HCT116 (cell line): Measurements from ENCODE around the gene RELB. TPM values are rescaled to one million over a fixed set of nuclear protein-coding genes. Genes with fewer than 3 reads are reported as not detected.

Experiments
- ATAC-seq: fragments of 200-7000 bp; cut with Tn5 transposase; 2 replicates; pipeline ENCODE4 v1.9.1; 2020; ENCODE audit warnings: mild to moderate bottlenecking, moderate library complexity
- BruUV-seq: library from RNA; stranded (reverse); fragments of 400-500 nt; replicated peaks from 2 replicates; lab custom pipeline; 2021; lab: Mats Ljungman, UMichigan
- CTCF ChIA-PET: fragments of 300-600 bp; sonication (Branson Sonifier 250); formaldehyde crosslinking; loops from one replicate; lab custom pipeline; 2021; ENCODE audit warnings: antibody characterized with exemption; lab: Charles Lee
- POLR2A ChIA-PET: fragments of 300-600, 350-600 bp; sonication (Branson Sonifier 250); formaldehyde crosslinking; loops from one replicate; lab custom pipeline; 2021; ENCODE audit warnings: antibody characterized with exemption; lab: Charles Lee
- RAD21 ChIA-PET, 2 experiments: fragments of 300-600 bp; sonication (Branson Sonifier 250); formaldehyde crosslinking; loops; one replicate each; lab custom pipeline; 2023; ENCODE audit warnings: low total read pairs in 2 of 2; ENCODE audit not compliant: uncharacterized antibody in 2 of 2, unreplicated experiment in 2 of 2, low non-redundant PET in 1 of 2; lab: Charles Lee
- DNase-seq: peaks from one replicate; pipeline ENCODE4 v3.0.0-alpha.2; 2010; ENCODE audit warnings: low read depth, low spot score
- H2AFZ ChIP-seq: fragments of 200-600 bp; shearing (Covaris generic), sonication (generic); 2 replicates; pipeline ENCODE4 v1.6.1; 2017; ENCODE audit warnings: low read depth, mixed run types, mixed read lengths, antibody characterized with exemption, low read length; ENCODE audit not compliant: poor library complexity, severe bottlenecking
- H3K27ac ChIP-seq: 2 replicates; pipeline ENCODE4 v1.5.1; 2012; ENCODE audit warnings: low read depth, low read length
- H3K27me3 ChIP-seq: fragments of 200-600 bp; sonication (generic); 2 replicates; pipeline ENCODE4 v1.6.1; 2016; ENCODE audit warnings: mixed run types, low read length, mixed read lengths; ENCODE audit not compliant: insufficient read depth
- H3K36me3 ChIP-seq, 2 experiments: fragments of 200-500 bp in 1 of 2; fragments of 200-600 bp in 1 of 2; sonication (Bioruptor generic) in 1 of 2; sonication (generic) in 1 of 2; 2 replicates each; pipeline versions ENCODE4 v1.5.1 to v1.6.1; 2014 to 2016; ENCODE audit warnings: low read length in 2 of 2, inconsistent platforms in 1 of 2, mixed read lengths in 1 of 2, mixed run types in 1 of 2; ENCODE audit not compliant: insufficient read depth in 2 of 2, control insufficient read depth in 1 of 2
- H3K4me1 ChIP-seq, 2 experiments: fragments of 200-600 bp in 1 of 2; sonication (generic) in 1 of 2; 2 replicates each; pipeline versions ENCODE4 v1.5.1 to v1.6.1; 2012 to 2017; ENCODE audit warnings: low read length in 2 of 2, inconsistent platforms in 1 of 2, mild to moderate bottlenecking in 1 of 2, mixed read lengths in 1 of 2, mixed run types in 1 of 2, moderate library complexity in 1 of 2; ENCODE audit not compliant: insufficient read depth in 2 of 2, control insufficient read depth in 1 of 2
- H3K4me2 ChIP-seq: fragments of 200-600 bp; sonication (generic); 2 replicates; pipeline ENCODE4 v1.6.1; 2017; ENCODE audit warnings: mixed run types, low read length, mixed read lengths
- H3K4me3 ChIP-seq, 2 experiments: fragments of 200-600 bp in 1 of 2; sonication (generic) in 1 of 2; replicated peaks in 1 of 2; 2 replicates each; pipeline ENCODE4 v1.5.1; 2011 to 2016; ENCODE audit warnings: low read length in 2 of 2, control low read depth in 1 of 2, low read depth in 1 of 2, mild to moderate bottlenecking in 1 of 2, mixed read lengths in 1 of 2, mixed run types in 1 of 2
- H3K79me2 ChIP-seq: fragments of 200-600 bp; sonication (generic); 2 replicates; pipeline ENCODE4 v1.6.1; 2017; ENCODE audit warnings: mild to moderate bottlenecking, mixed run types, low read length, moderate library complexity, mixed read lengths; ENCODE audit not compliant: insufficient read depth
- H3K9ac ChIP-seq: fragments of 200-600 bp; sonication (generic); 2 replicates; pipeline ENCODE4 v1.6.1; 2016; ENCODE audit warnings: low read length, mixed read lengths
- H3K9me2 ChIP-seq: fragments of 200-600 bp; sonication (generic), shearing (Covaris generic); 2 replicates; pipeline ENCODE4 v1.6.1; 2017; ENCODE audit warnings: mixed run types, mild to moderate bottlenecking, moderate library complexity; ENCODE audit not compliant: insufficient read depth
- H3K9me3 ChIP-seq, 2 experiments: fragments of 200-500 bp in 1 of 2; fragments of 200-600 bp in 1 of 2; sonication (Bioruptor generic) in 1 of 2; sonication (generic) in 1 of 2; 2 replicates each; pipeline ENCODE4 v1.6.1; 2014 to 2017; ENCODE audit warnings: low read length in 2 of 2, mixed read lengths in 2 of 2, inconsistent platforms in 1 of 2, low read depth in 1 of 2, mild to moderate bottlenecking in 1 of 2, mixed run types in 1 of 2, moderate library complexity in 1 of 2; ENCODE audit not compliant: control insufficient read depth in 1 of 2, insufficient read depth in 1 of 2
- H4K20me1 ChIP-seq: fragments of 200-600 bp; sonication (generic), shearing (Covaris generic); 2 replicates; pipeline ENCODE4 v1.6.1; 2017; ENCODE audit warnings: mixed run types, mild to moderate bottlenecking, moderate library complexity; ENCODE audit not compliant: insufficient read depth
- POLR2A ChIP-seq: IDR thresholded peaks from 2 replicates; pipeline ENCODE4 v1.7.0; 2011; ENCODE audit warnings: borderline replicate concordance; ENCODE audit not compliant: insufficient read depth, insufficient read length; ENCODE audit errors: extremely low read depth
- POLR2AphosphoS5 ChIP-seq: IDR thresholded peaks from 2 replicates; pipeline ENCODE4 v1.6.1; 2011; ENCODE audit warnings: mild to moderate bottlenecking, low read depth, low read length, moderate library complexity
- RAD21 ChIP-seq: IDR thresholded peaks from 2 replicates; pipeline ENCODE4 v1.6.1; 2012; ENCODE audit warnings: low read depth, mild to moderate bottlenecking
- SIN3A ChIP-seq: IDR thresholded peaks from 2 replicates; pipeline ENCODE4 v1.6.1; 2012; ENCODE audit warnings: low read depth
- SP1 ChIP-seq: IDR thresholded peaks from 2 replicates; pipeline ENCODE4 v1.6.1; 2012; ENCODE audit warnings: low read depth
- TCF7L2 ChIP-seq: IDR thresholded peaks from 2 replicates; pipeline ENCODE4 v1.7.0; 2011; ENCODE audit warnings: borderline replicate concordance, inconsistent platforms; ENCODE audit not compliant: insufficient read depth, insufficient read length; ENCODE audit errors: extremely low read depth
- YY1 ChIP-seq: IDR thresholded peaks from 2 replicates; pipeline ENCODE4 v1.6.1; 2011; ENCODE audit warnings: low read length, low read depth, moderate library complexity, mild to moderate bottlenecking; ENCODE audit not compliant: insufficient replicate concordance; ENCODE audit errors: extremely low read depth
- intact Hi-C: fragments of 100-400 bp; cut with micrococcal nuclease; formaldehyde crosslinking; loops from 2 replicates; pipeline ENCODE4 v1.10.0; 2022
- total RNA-seq: library from RNA; stranded (reverse); gene quantifications from one replicate; pipeline ENCODE4 v1.2.1, GENCODE V29; 2021; ENCODE audit not compliant: unreplicated experiment
- TF ChIP-seq, protein P1 (sequence below), 3 experiments: fragments of 200-600 bp in 1 of 3; sonication (generic) in 1 of 3; IDR thresholded peaks in 2 of 3; conservative IDR thresholded peaks in 1 of 3; 2 replicates each; pipeline ENCODE4 v1.5.1; 2012 to 2017; ENCODE audit warnings: low read depth in 2 of 3, low read length in 2 of 3, antibody characterized with exemption in 1 of 3, borderline replicate concordance in 1 of 3, control low read depth in 1 of 3, mild to moderate bottlenecking in 1 of 3, mixed read lengths in 1 of 3, mixed run types in 1 of 3, moderate library complexity in 1 of 3; ENCODE audit not compliant: insufficient read depth in 1 of 3

RELB gene
- total RNA-seq, 1 experiment from 2014 or later, result 12.9 TPM

DNA sequence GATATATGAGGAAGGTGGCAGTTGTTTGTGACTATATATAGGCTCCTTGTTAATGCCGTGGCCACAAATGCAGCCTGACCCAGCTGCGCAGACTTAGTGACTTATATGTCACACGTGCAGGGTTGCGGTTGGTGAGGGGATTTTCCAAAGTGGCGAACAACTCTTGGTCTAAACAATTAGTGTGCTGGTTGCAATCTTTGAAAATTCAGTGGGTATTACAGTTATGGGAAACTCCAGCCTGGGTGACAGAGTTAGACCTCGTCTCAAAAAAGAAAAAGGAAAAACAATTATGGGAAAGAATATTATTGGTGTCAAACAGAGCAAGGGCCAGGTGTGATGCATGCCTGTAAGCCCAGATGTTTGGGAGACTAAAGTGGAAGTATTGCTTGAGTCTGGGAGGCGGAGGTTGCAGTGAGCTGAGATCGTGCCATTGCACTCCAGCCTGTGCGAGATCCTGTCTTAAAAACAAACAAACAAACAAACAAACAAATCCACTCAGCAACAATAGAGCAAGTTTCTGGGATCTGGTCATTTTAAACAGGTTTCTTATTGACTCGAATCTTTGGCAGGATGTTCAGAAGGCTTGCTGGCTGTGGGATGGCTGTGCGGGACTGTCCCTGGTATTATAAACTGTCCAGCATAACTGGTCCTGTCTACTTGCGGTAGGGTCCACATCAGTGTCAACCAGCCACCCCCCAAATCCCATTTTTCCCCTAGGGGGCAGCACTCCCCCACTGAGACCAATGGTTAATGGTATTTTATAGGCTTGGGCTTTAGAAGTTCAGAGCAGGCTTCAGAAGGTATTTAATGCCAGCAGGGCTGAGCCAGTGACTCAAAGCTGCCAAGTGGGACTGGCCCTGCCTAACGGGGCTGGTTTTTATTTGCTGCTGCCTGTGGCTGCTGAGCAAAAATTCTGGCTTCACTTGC, 15.4 kb downstream of the RELB start:
- intact Hi-C loops, result loop anchor here (2.0 to 5.0 kb wide), 3 partner anchors 110 to 322 kb away; partner anchors contain the start of gene EXOC3L2
- H3K9me3 ChIP-seq, result no peaks in the 10 kb centered on the region
- H4K20me1 ChIP-seq, result no peaks in the 10 kb centered on the region
- no peak overlapping the region for H3K4me3 ChIP-seq
- BruUV-seq, result no TSS peak
- TF ChIP-seq RAD21 (peak; percentile 87), TCF7L2 (no peak)
- TF ChIP-seq, protein P1, sequence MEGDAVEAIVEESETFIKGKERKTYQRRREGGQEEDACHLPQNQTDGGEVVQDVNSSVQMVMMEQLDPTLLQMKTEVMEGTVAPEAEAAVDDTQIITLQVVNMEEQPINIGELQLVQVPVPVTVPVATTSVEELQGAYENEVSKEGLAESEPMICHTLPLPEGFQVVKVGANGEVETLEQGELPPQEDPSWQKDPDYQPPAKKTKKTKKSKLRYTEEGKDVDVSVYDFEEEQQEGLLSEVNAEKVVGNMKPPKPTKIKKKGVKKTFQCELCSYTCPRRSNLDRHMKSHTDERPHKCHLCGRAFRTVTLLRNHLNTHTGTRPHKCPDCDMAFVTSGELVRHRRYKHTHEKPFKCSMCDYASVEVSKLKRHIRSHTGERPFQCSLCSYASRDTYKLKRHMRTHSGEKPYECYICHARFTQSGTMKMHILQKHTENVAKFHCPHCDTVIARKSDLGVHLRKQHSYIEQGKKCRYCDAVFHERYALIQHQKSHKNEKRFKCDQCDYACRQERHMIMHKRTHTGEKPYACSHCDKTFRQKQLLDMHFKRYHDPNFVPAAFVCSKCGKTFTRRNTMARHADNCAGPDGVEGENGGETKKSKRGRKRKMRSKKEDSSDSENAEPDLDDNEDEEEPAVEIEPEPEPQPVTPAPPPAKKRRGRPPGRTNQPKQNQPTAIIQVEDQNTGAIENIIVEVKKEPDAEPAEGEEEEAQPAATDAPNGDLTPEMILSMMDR (IDR thresholded peaks at IDR 0.05 in 2 of 3, conservative IDR thresholded peaks at IDR 0.05 in 1 of 3; ENCODE audit: borderline replicate concordance in 1 of 3, insufficient read depth in 1 of 3, low read depth in 2 of 3, low read length in 2 of 3), result peak; percentile 78 to 86 (median 79)
- no peaks in the 10 kb centered on the region for H3K9me2 ChIP-seq
- POLR2A ChIA-PET, result no interaction called here
- DNase-seq, result peak; percentile 42
- no peak overlapping the region for H2AFZ ChIP-seq
- RAD21 ChIA-PET, result no interaction called here
- H3K27ac ChIP-seq, result no peak overlapping the region
- no peaks in the 10 kb centered on the region for H3K27me3 ChIP-seq
- no peaks in the 10 kb centered on the region for H3K79me2 ChIP-seq
- CTCF ChIA-PET, result interaction anchor here (0.6 to 1.0 kb wide), 2 partner anchors 11 to 108 kb away, joined by 3 to 4 read pairs; no protein-coding TSS in a partner anchor
- peaks cover 5 to 10% of the 10 kb centered on the region in 2 experiments; a peak in 2 of 4 replicates for H3K4me1 ChIP-seq
- ATAC-seq, result peak; percentile 89
- H3K36me3 ChIP-seq, result no peaks in the 10 kb centered on the region
- H3K4me2 ChIP-seq, result no peak overlapping the region
- H3K9ac ChIP-seq, result no peak overlapping the region

DNA sequence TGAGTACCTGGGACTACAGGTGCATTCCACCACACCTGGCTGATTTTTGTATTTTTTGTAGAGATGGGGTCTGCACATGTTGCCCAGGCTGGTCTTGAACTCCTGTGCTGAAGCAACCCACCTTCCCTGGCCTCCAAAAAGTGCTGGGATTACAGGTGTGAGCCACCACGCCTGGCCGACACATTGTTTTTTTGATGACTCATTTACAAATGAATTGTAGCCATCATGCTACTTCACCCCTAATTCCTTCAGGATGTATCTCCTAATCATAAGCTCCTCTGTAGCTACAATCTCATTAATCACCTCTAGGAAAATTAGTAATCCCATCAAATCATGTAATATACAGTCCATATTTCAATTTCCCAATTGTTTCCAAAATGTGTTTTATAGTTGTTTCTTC, 17.9 kb downstream of the RELB start:
- BruUV-seq, result no TSS peak
- H3K79me2 ChIP-seq, result no peaks in the 10 kb centered on the region
- H3K4me1 ChIP-seq, result peaks cover 5 to 10% of the 10 kb centered on the region in 2 experiments; a peak in 2 of 4 replicates
- no peaks in the 10 kb centered on the region for H3K9me3 ChIP-seq
- no peak overlapping the region for H3K4me3 ChIP-seq
- no peak overlapping the region for H2AFZ ChIP-seq
- no peaks in the 10 kb centered on the region for H3K27me3 ChIP-seq
- no peak for ATAC-seq
- H3K9ac ChIP-seq, result no peak overlapping the region
- TF ChIP-seq, protein P1 (IDR thresholded peaks at IDR 0.05 in 2 of 3, conservative IDR thresholded peaks at IDR 0.05 in 1 of 3; ENCODE audit: borderline replicate concordance in 1 of 3, insufficient read depth in 1 of 3, low read depth in 2 of 3, low read length in 2 of 3), result no peak
- TF ChIP-seq POLR2A (no peak), SP1 (no peak), SIN3A (no peak), POLR2AphosphoS5 (no peak), YY1 (no peak)
- intact Hi-C loops, result loop anchor here (5.0 kb wide), 1 partner anchor 228 kb away; the partner anchor contains the start of gene EXOC3L2
- no peak overlapping the region for H3K4me2 ChIP-seq
- DNase-seq, result no peak
- no peak overlapping the region for H3K27ac ChIP-seq
- CTCF ChIA-PET, result no interaction called here
- H3K9me2 ChIP-seq, result no peaks in the 10 kb centered on the region
- POLR2A ChIA-PET, result no interaction called here
- H4K20me1 ChIP-seq, result no peaks in the 10 kb centered on the region
- no peaks in the 10 kb centered on the region for H3K36me3 ChIP-seq
- RAD21 ChIA-PET, result no interaction called here
